HepG2 (cell line): Measurements from ENCODE around the gene TDG. TPM values are rescaled to one million over a fixed set of nuclear protein-coding genes. Genes with fewer than 3 reads are reported as not detected.
A peak's percentile ranks its signal among the peaks of the same experiment; 100 is the strongest.

Experiments used
- ATF4 ChIP-seq, 2 experiments: fragments of 450-650 bp in 1 of 2; sonication (generic) in 1 of 2; formaldehyde crosslinking; IDR thresholded peaks; 2 replicates each; pipeline versions ENCODE4 v1.5.0 to v1.8.0; 2020 to 2022; ENCODE audit warnings: mild to moderate bottlenecking in 1 of 2, missing genetic modification reagents in 1 of 2
- ATM ChIP-seq: fragments of 450-650 bp; IDR thresholded peaks from 2 replicates; pipeline ENCODE4 v1.7.1; 2017; ENCODE audit warnings: mild to moderate bottlenecking, borderline replicate concordance
- DRAP1 ChIP-seq: IDR thresholded peaks from 2 replicates; pipeline ENCODE4 v1.6.1; 2016; ENCODE audit warnings: missing genetic modification reagents, missing compliant biosample characterization
- FUBP1 ChIP-seq: sonication (generic); formaldehyde crosslinking; IDR thresholded peaks from 2 replicates; pipeline ENCODE4 v1.5.1; 2020; ENCODE audit warnings: missing genetic modification reagents, mild to moderate bottlenecking, borderline replicate concordance
- GMEB1 ChIP-seq: sonication (generic); formaldehyde crosslinking; IDR thresholded peaks from 2 replicates; pipeline ENCODE4 v1.5.1; 2020; ENCODE audit warnings: missing genetic modification reagents, mild to moderate bottlenecking, borderline replicate concordance
- HBP1 ChIP-seq: IDR thresholded peaks from 2 replicates; pipeline ENCODE4 v1.6.1; 2016; ENCODE audit warnings: low read depth, control low read depth
- HOXD1 ChIP-seq: sonication (generic); formaldehyde crosslinking; IDR thresholded peaks from 2 replicates; pipeline ENCODE4 v1.5.0; 2020; ENCODE audit warnings: missing genetic modification reagents
- MAFG ChIP-seq: sonication (generic); formaldehyde crosslinking; IDR thresholded peaks from 2 replicates; pipeline ENCODE4 v1.5.1; 2020; ENCODE audit warnings: mild to moderate bottlenecking, missing genetic modification reagents
- MNT ChIP-seq: fragments of 450-650 bp; IDR thresholded peaks from 2 replicates; pipeline ENCODE4 v1.6.1; 2016
- MXI1 ChIP-seq: IDR thresholded peaks from 3 replicates; pipeline ENCODE4 v1.6.1; 2012; ENCODE audit warnings: low read depth, low read length, inconsistent platforms, borderline replicate concordance
- NCOA5 ChIP-seq: sonication (generic); formaldehyde crosslinking; IDR thresholded peaks from 2 replicates; pipeline ENCODE4 v1.4.0; 2020; ENCODE audit warnings: missing genetic modification reagents
- NFATC3 ChIP-seq: sonication (generic); formaldehyde crosslinking; IDR thresholded peaks from 2 replicates; pipeline ENCODE4 v1.5.1; 2020; ENCODE audit warnings: mild to moderate bottlenecking, missing genetic modification reagents
- PITX1 ChIP-seq: sonication (generic); formaldehyde crosslinking; IDR thresholded peaks from 2 replicates; pipeline ENCODE4 v1.5.1; 2020; ENCODE audit warnings: mild to moderate bottlenecking, missing genetic modification reagents
- TMF1 ChIP-seq: sonication (generic); formaldehyde crosslinking; IDR thresholded peaks from 2 replicates; pipeline ENCODE4 v1.8.1; 2022; ENCODE audit warnings: low read depth, missing genetic modification reagents
- ZMYM3 ChIP-seq: sonication (generic); formaldehyde crosslinking; IDR thresholded peaks from 2 replicates; pipeline ENCODE4 v1.5.1; 2020; ENCODE audit warnings: mild to moderate bottlenecking, missing genetic modification reagents
- ZNF24 ChIP-seq: fragments of 450-650 bp; IDR thresholded peaks from 2 replicates; pipeline ENCODE4 v1.6.1; 2017; ENCODE audit warnings: antibody characterized with exemption, mild to moderate bottlenecking
- ZNF260 ChIP-seq: sonication (generic); formaldehyde crosslinking; IDR thresholded peaks from 2 replicates; pipeline ENCODE4 v1.4.0; 2020; ENCODE audit warnings: missing genetic modification reagents, low read depth, mild to moderate bottlenecking, borderline replicate concordance
- ZNF33B ChIP-seq: sonication (generic); formaldehyde crosslinking; IDR thresholded peaks from 2 replicates; pipeline ENCODE4 v1.5.1; 2020; ENCODE audit warnings: mild to moderate bottlenecking, missing genetic modification reagents
- ZNF570 ChIP-seq: sonication (generic); formaldehyde crosslinking; IDR thresholded peaks from 2 replicates; pipeline ENCODE4 v1.4.0; 2020; ENCODE audit warnings: mild to moderate bottlenecking, missing genetic modification reagents, borderline replicate concordance
- ZNF709 ChIP-seq: sonication (generic); formaldehyde crosslinking; IDR thresholded peaks from 2 replicates; pipeline ENCODE4 v1.5.0; 2020; ENCODE audit warnings: mild to moderate bottlenecking, missing genetic modification reagents
- ZNF747 ChIP-seq: sonication (generic); formaldehyde crosslinking; IDR thresholded peaks from 2 replicates; pipeline ENCODE4 v1.8.1; 2023; ENCODE audit warnings: missing genetic modification reagents, mild to moderate bottlenecking, borderline replicate concordance
- polyA plus RNA-seq, 8 experiments: library from polyadenylated mRNA; depleted of rRNA in 3 of 8; stranded (reverse) in 7 of 8; unstranded in 1 of 8; fragments of >200 nt; fragmentation: Illumina TruSeq in 4 of 8; extraction: Trizol in 4 of 8; gene quantifications; 2 replicates each; pipeline versions ENCODE4 v1.2.1 to v1.2.3, GENCODE V29; 2011 to 2016; ENCODE audit warnings: low read depth in 4 of 8, missing spikeins in 1 of 8, mixed read lengths in 1 of 8; ENCODE audit not compliant: insufficient read depth in 1 of 8
- total RNA-seq, 5 experiments: library from RNA; depleted of rRNA; stranded (reverse); fragments of >200 nt; fragmentation: Illumina TruSeq; extraction: Trizol; gene quantifications; 2 replicates each; pipeline ENCODE4 v1.2.3, GENCODE V29; 2016; ENCODE audit warnings: low read depth in 1 of 5

Gene TDG
- total and polyA plus RNA-seq, 2 of the 13 experiments (the other 11 are each of a cell fraction or from before 2014, with no cell fraction given) = 14.2 to 19.5 TPM

- TF ChIP-seq HBP1 (CRISPR knock-in tag) = peak; percentile 89; the same call in 1 of the 2 replicates
- no peak for TF ChIP-seq PITX1 (CRISPR knock-in tag)
- peak; percentile 94 for TF ChIP-seq ZNF709 (CRISPR knock-in tag)
- TF ChIP-seq ZNF260 (CRISPR knock-in tag) = no peak
- TF ChIP-seq NFATC3 = no peak
- peak; percentile 97 for TF ChIP-seq DRAP1 (CRISPR knock-in tag)
- TF ChIP-seq MNT = peak; percentile 82
- TF ChIP-seq GMEB1 = peak; percentile 35; the same call in 1 of the 2 replicates
- peak; percentile 75; the same call in 1 of the 2 replicates for TF ChIP-seq TMF1
- TF ChIP-seq ZNF33B = no peak; the same call in 1 of the 2 replicates
- TF ChIP-seq MXI1 = no peak; the same call in 2 of the 3 replicates
- TF ChIP-seq MAFG (CRISPR knock-in tag) = no peak
- TF ChIP-seq ATF4 (CRISPR knock-in tag; IDR thresholded peaks at IDR 0.05) = peak in 1 of 2 experiments; percentile 63; a peak in 2 of 4 replicates
- peak; percentile 71 for TF ChIP-seq HOXD1 (CRISPR knock-in tag)
- no peak for TF ChIP-seq ZNF570 (CRISPR knock-in tag)
- no peak for TF ChIP-seq FUBP1 (CRISPR knock-in tag)
- no peak for TF ChIP-seq NCOA5
- TF ChIP-seq ATM = no peak
- 0 out of 2 replicates have a peak, but pooled peaks have one; percentile 62 for TF ChIP-seq ZNF747 (CRISPR knock-in tag)
- TF ChIP-seq ZMYM3 (CRISPR knock-in tag) = no peak
- TF ChIP-seq ZNF24 = no peak
Measured at GRCh38 chr12:103930034-103930786, 35.5 kb upstream of the TDG start, which contains the start of gene HSP90B1 (continued).
